Right atrium auricular region (tissue), 2 donors: ENCODE data around the gene GNPTAB. TPM values are rescaled to one million over a fixed set of nuclear protein-coding genes. Genes with fewer than 3 reads are reported as not detected.

Source experiments
- DNase-seq: peaks from one replicate; pipeline ENCODE4 v3.0.0-alpha.2; 2019; ENCODE audit warnings: low spot score
- H3K27ac ChIP-seq, 2 donors: fragments of 200-600 bp; sonication (generic); 1 replicate in 1 of 2; 2 replicates in 1 of 2; pipeline ENCODE4 v1.5.1; 2016 to 2019
- H3K27me3 ChIP-seq, 2 donors: fragments of 200-600 bp; sonication (generic); one replicate each; pipeline versions ENCODE4 v1.5.1 to v1.6.0; 2017 to 2019
- H3K36me3 ChIP-seq: fragments of 200-600 bp; sonication (generic); one replicate; pipeline ENCODE4 v1.5.1; 2016
- H3K4me1 ChIP-seq, 2 donors: fragments of 200-600 bp; sonication (generic); one replicate each; pipeline versions ENCODE4 v1.5.1 to v1.6.0; 2017 to 2019
- H3K4me3 ChIP-seq, 2 donors: fragments of 200-600 bp; sonication (generic); 1 replicate in 1 of 2; 2 replicates in 1 of 2; pipeline ENCODE4 v1.5.1; 2017 to 2019; ENCODE audit warnings: mild to moderate bottlenecking in 1 of 2, moderate library complexity in 1 of 2
- H3K9me3 ChIP-seq, 2 donors: fragments of 200-600 bp; sonication (generic); one replicate each; pipeline ENCODE4 v1.5.1; 2019
- CTCF ChIP-seq, 2 donors: fragments of 200-600 bp; sonication (generic); IDR thresholded peaks; one replicate each; pipeline ENCODE4 v1.5.1; 2019; ENCODE audit warnings: antibody characterized with exemption in 2 of 2
- total RNA-seq, 2 donors: library from RNA; depleted of rRNA; stranded (reverse); fragments of >200 nt; gene quantifications; one replicate each; pipeline ENCODE4 v1.1.0, GENCODE V29; 2016

The GNPTAB gene
- total RNA-seq, 2 donors from 2014 or later, result 25.3 to 32.6 TPM

- H3K9me3 ChIP-seq, result no peaks in the 10 kb centered on the region
- DNase-seq, result peak; percentile 76
- no peak overlapping the region for H3K4me3 ChIP-seq
- TF ChIP-seq CTCF (IDR thresholded peaks at IDR 0.05), result peak; percentile 60 to 92
- H3K4me1 ChIP-seq, result no peaks in the 10 kb centered on the region
- no peaks in the 10 kb centered on the region for H3K27me3 ChIP-seq
- no peak overlapping the region for H3K27ac ChIP-seq
- H3K36me3 ChIP-seq, result no peaks in the 10 kb centered on the region
These were observed 8.8 kb upstream of the GNPTAB start for GRCh38 chr12:101839324-101840283.

- Histone ChIP-seq H3K4me3 (no peak overlapping the region), H3K27me3 (no peaks in the 10 kb centered on the region), H3K4me1 (no peaks in the 10 kb centered on the region), H3K9me3 (no peaks in the 10 kb centered on the region), H3K36me3 (no peaks in the 10 kb centered on the region), H3K27ac (no peak overlapping the region)
- TF ChIP-seq CTCF (IDR thresholded peaks at IDR 0.05), result no peak
- DNase-seq, result no peak
These were observed 8.0 kb upstream of the GNPTAB start for GRCh38 chr12:101838628-101839323.

- Histone ChIP-seq H3K36me3 (no peaks in the 10 kb centered on the region), H3K9me3 (no peaks in the 10 kb centered on the region), H3K4me1 (peaks cover 0 to 16% of the 10 kb centered on the region in 2 donors), H3K4me3 (no peak overlapping the region), H3K27me3 (no peaks in the 10 kb centered on the region), H3K27ac (no peak overlapping the region)
- no peak for TF ChIP-seq CTCF (IDR thresholded peaks at IDR 0.05)
- DNase-seq, result no peak
These were observed 1.3 kb upstream of the GNPTAB start for GRCh38 chr12:101832030-101832429.

GRCh38 chr12:101829639-101830366 is 956 bp downstream of the GNPTAB start:
- peak overlapping the region; percentile 82 to 91 for H3K4me3 ChIP-seq
- H3K9me3 ChIP-seq, result no peaks in the 10 kb centered on the region
- no peaks in the 10 kb centered on the region for H3K36me3 ChIP-seq
- no peaks in the 10 kb centered on the region for H3K27me3 ChIP-seq
- peak overlapping the region; percentile 73 to 82 for H3K27ac ChIP-seq
- TF ChIP-seq CTCF (IDR thresholded peaks at IDR 0.05), result no peak
- H3K4me1 ChIP-seq, result peaks cover 0 to 29% of the 10 kb centered on the region in 2 donors
- peak; percentile 57 for DNase-seq

GRCh38 chr12:101828463-101829196 is 2.1 kb downstream of the GNPTAB start:
- TF ChIP-seq CTCF (IDR thresholded peaks at IDR 0.05), result no peak
- H3K27ac ChIP-seq, result peak overlapping the region in 1 of 2 donors; percentile 2
- no peaks in the 10 kb centered on the region for H3K27me3 ChIP-seq
- no peak overlapping the region for H3K4me3 ChIP-seq
- H3K4me1 ChIP-seq, result peaks cover 0 to 39% of the 10 kb centered on the region in 2 donors
- no peak for DNase-seq
- no peaks in the 10 kb centered on the region for H3K9me3 ChIP-seq
- H3K36me3 ChIP-seq, result no peaks in the 10 kb centered on the region
